Measurements from ENCODE around the gene ARID1A. TPM values are rescaled to one million over a fixed set of nuclear protein-coding genes. Genes with fewer than 3 reads are reported as not detected.

The ARID1A gene
- total RNA-seq, 1 donor from 2014 or later, result 64.3 TPM

DNA sequence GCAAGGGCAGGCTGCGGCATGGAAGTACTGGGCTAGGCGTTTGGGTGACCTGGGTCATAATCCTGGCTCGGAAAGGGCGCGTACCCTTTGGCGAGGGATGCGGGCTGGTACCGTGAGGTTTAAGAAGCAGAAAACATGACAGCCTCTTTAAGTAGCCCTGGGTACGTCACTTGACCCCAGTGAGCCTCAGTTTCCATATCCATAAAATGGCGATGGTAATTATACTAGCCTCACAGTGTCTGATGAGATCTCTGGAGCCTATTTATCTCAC lies 92.6 kb downstream of the ARID1A start:
- ATAC-seq (no peak), DNase-seq (no peak)
- Histone ChIP-seq H3K27me3 (no peaks in the 10 kb centered on the region), H3K27ac (peak overlapping the region; percentile 100), H3K9me3 (no peaks in the 10 kb centered on the region), H3K4me3 (peak overlapping the region; percentile 92), H3K4me1 (peaks cover 36% of the 10 kb centered on the region), H3K36me3 (peaks cover under 1% of the 10 kb centered on the region)
- TF ChIP-seq, protein P1, sequence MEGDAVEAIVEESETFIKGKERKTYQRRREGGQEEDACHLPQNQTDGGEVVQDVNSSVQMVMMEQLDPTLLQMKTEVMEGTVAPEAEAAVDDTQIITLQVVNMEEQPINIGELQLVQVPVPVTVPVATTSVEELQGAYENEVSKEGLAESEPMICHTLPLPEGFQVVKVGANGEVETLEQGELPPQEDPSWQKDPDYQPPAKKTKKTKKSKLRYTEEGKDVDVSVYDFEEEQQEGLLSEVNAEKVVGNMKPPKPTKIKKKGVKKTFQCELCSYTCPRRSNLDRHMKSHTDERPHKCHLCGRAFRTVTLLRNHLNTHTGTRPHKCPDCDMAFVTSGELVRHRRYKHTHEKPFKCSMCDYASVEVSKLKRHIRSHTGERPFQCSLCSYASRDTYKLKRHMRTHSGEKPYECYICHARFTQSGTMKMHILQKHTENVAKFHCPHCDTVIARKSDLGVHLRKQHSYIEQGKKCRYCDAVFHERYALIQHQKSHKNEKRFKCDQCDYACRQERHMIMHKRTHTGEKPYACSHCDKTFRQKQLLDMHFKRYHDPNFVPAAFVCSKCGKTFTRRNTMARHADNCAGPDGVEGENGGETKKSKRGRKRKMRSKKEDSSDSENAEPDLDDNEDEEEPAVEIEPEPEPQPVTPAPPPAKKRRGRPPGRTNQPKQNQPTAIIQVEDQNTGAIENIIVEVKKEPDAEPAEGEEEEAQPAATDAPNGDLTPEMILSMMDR (IDR thresholded peaks at IDR 0.05), result no peak
- intact Hi-C loops (cut with DNase I), result loop anchor here (10.0 kb wide), 1 partner anchor 94 kb away; the partner anchor contains the start of gene ARID1A

- TF ChIP-seq, protein P1 (IDR thresholded peaks at IDR 0.05), result peak; percentile 95
- intact Hi-C loops (cut with DNase I), result loop anchor here (10.0 kb wide), 1 partner anchor 94 kb away; the partner anchor contains the start of gene ARID1A
- H3K4me1 ChIP-seq, result peaks cover 30% of the 10 kb centered on the region
These were observed 93.2 kb downstream of the ARID1A start for GRCh38 chr1:26788836-26789611.

GRCh38 chr1:26789612-26789865 lies 93.7 kb downstream of the ARID1A start:
- Histone ChIP-seq H3K4me1 (peaks cover 25% of the 10 kb centered on the region), H3K27ac (no peak overlapping the region), H3K9me3 (no peaks in the 10 kb centered on the region), H3K27me3 (no peaks in the 10 kb centered on the region), H3K36me3 (peaks cover 7% of the 10 kb centered on the region), H3K4me3 (no peak overlapping the region)
- intact Hi-C loops (cut with DNase I), result loop anchor here (10.0 kb wide), 1 partner anchor 95 kb away; the partner anchor contains the start of gene ARID1A
- DNase-seq (no peak), ATAC-seq (no peak)
- TF ChIP-seq, protein P1 (IDR thresholded peaks at IDR 0.05), result no peak

More at GRCh38 chr1:26788836-26789611, 93.2 kb downstream of the ARID1A start:
- Histone ChIP-seq H3K27me3 (no peaks in the 10 kb centered on the region), H3K36me3 (peaks cover 2% of the 10 kb centered on the region), H3K4me3 (peak overlapping the region; percentile 92), H3K27ac (peak overlapping the region; percentile 100), H3K9me3 (no peaks in the 10 kb centered on the region)
- peak; percentile 74 for ATAC-seq
- DNase-seq, result peak; percentile 89

GRCh38 chr1:26789931-26790330 lies 94.1 kb downstream of the ARID1A start:
- ATAC-seq (no peak), DNase-seq (no peak)
- intact Hi-C loops (cut with DNase I), result loop anchor here (5.0 to 10.0 kb wide), 2 partner anchors 95 to 188 kb away; partner anchors contain the start of gene ARID1A
- TF ChIP-seq, protein P1 (IDR thresholded peaks at IDR 0.05), result no peak
- Histone ChIP-seq H3K36me3 (peaks cover 11% of the 10 kb centered on the region), H3K27me3 (no peaks in the 10 kb centered on the region), H3K27ac (no peak overlapping the region), H3K4me3 (no peak overlapping the region), H3K9me3 (no peaks in the 10 kb centered on the region), H3K4me1 (peaks cover 21% of the 10 kb centered on the region)

DNA sequence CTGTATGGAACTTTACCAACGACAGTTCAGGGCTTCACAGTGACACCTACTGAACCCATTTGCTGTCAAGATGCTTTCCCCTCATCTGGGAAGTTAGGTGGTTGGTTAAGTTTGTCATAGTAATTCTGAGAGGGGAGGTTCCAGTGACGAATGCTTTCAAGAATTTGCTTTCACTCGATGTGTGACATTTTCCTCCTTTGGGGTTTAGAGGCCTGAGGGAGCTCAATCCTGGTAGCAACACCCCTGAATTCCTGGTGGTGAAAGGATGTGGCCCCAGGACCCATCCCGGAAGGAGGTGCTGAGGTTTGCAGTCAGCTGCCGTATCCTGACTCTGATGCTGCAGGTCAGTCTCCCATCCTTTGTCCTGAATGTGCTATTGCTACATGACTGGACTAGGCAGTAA lies 94.7 kb downstream of the ARID1A start:
- no peak for ATAC-seq
- intact Hi-C loops (cut with DNase I), result loop anchor here (5.0 kb wide), 1 partner anchor 188 kb away; no protein-coding TSS in a partner anchor
- DNase-seq, result no peak
- Histone ChIP-seq H3K27me3 (no peaks in the 10 kb centered on the region), H3K4me1 (peaks cover 15% of the 10 kb centered on the region), H3K9me3 (no peaks in the 10 kb centered on the region), H3K36me3 (peaks cover 16% of the 10 kb centered on the region), H3K4me3 (no peak overlapping the region), H3K27ac (no peak overlapping the region)
- TF ChIP-seq, protein P1 (IDR thresholded peaks at IDR 0.05), result no peak

Data from upper lobe of right lung (tissue), 1 donor.